ENCODE measurements around the gene RAX. TPM values are rescaled to one million over a fixed set of nuclear protein-coding genes. Genes with fewer than 3 reads are reported as not detected.
A peak's percentile ranks its signal among the peaks of the same experiment; 100 is the strongest.

The RAX gene
- total RNA-seq, 2 donors from 2014 or later = not detected

DNA sequence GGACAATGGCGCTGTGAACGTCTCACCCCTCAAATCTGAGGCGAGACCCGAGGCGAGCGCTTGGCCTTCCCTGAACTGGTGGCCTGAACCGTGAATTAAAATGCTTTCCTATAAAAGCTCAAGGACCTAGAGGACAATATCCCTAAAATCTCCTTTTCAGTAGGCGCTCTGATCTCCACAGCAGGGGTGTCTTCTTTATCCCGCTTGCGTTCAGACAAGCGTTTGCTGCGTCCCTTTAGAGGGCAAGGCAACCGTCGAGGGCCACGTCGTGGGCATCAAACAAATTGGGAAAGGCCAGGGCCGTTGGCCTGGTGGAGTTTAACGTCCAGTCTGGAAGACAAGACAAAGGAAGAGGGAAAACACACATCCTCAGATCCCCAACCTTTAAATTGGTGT is 1.3 kb upstream of the RAX start:
- H3K27me3 ChIP-seq (replicated peaks; ENCODE audit: insufficient read depth) = peaks cover 34% of the 10 kb centered on the region
- H3K27ac ChIP-seq = no peak overlapping the region
- H3K36me3 ChIP-seq = no peaks in the 10 kb centered on the region
- H3K9me3 ChIP-seq = no peaks in the 10 kb centered on the region
- DNase-seq (ENCODE audit: low spot score) = no peak
- TF ChIP-seq, protein P1, sequence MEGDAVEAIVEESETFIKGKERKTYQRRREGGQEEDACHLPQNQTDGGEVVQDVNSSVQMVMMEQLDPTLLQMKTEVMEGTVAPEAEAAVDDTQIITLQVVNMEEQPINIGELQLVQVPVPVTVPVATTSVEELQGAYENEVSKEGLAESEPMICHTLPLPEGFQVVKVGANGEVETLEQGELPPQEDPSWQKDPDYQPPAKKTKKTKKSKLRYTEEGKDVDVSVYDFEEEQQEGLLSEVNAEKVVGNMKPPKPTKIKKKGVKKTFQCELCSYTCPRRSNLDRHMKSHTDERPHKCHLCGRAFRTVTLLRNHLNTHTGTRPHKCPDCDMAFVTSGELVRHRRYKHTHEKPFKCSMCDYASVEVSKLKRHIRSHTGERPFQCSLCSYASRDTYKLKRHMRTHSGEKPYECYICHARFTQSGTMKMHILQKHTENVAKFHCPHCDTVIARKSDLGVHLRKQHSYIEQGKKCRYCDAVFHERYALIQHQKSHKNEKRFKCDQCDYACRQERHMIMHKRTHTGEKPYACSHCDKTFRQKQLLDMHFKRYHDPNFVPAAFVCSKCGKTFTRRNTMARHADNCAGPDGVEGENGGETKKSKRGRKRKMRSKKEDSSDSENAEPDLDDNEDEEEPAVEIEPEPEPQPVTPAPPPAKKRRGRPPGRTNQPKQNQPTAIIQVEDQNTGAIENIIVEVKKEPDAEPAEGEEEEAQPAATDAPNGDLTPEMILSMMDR (IDR thresholded peaks at IDR 0.05) = no peak
- H3K4me3 ChIP-seq = no peak overlapping the region
- no peak for ATAC-seq (ENCODE audit: insufficient number of reproducible peaks, low FRiP score, low read depth)
- H3K4me1 ChIP-seq (ENCODE audit: control insufficient read depth in 1 of 2, low read depth in 2 of 2) = peaks cover 6 to 22% of the 10 kb centered on the region in 2 donors

DNA sequence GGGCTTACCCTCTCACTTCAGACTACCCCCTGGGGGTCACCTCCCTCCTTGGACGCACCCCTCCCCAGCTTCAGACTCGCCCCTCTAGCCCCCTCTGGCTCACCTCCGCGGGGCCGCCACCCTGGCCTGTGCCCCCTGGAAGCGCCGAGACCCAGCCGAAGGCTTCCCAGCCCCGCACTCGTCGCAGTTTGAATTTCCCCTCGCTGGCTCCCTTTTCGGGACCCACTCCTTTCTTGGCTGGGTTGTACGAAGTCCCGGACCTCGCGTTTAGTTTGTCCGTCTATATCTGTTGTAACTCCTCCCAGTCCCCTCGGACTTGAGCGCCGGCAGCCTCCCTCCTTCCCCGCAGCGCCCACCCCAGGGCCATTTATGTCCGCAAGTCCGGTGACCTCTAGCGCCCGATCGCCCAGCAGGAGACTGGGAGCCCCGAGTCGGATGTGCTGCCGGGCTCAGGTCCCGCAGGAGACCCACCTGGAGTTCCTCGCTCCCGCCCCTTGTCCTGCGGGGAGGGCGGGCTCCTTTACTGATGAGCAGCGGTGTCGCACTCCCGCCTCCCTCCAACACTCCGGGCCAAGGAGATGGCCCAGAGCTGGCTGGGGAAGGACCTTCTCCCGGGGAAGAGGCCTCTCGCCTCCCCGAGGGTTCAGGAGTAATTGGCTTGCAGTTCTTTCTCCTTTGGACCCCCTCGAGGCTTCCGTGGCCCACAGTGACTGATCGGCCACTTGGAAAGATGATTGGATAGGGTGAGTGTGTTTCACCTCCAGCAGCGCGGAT is 692 bp upstream of the RAX start:
- peaks cover 34% of the 10 kb centered on the region for H3K27me3 ChIP-seq (replicated peaks; ENCODE audit: insufficient read depth)

DNA sequence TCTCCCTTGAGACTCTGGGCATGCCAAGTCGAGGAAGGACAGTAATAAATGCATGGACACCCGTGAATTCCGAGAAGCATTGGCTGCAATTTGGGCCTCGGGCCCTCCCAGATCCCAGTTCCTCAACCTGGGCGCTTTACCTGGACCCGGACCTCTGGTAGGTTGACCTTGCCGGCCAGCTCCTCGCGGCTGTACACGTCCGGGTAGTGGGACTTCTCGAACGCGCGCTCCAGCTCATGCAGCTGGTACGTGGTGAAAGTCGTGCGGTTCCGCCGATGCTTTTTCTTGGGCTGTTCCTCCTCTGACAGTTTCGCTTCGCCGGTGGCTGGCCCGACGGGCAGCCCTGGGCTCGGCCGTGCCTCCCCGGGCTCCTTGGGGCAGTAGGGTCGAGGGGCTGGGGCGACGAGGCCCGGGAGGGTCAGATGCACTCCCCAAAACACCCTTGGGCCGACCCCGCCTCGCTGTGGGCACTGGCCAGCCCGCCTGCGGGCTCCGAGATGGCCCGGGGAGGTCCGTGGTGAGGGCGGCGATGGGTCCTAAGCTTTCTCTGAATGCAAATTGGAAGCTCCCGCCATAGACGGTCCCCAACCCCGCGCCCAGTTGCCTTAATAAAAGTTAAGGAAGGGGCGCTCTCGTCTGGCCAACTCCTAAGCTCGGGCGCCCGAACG is 899 bp downstream of the RAX start:
- Histone ChIP-seq H3K27ac (no peak overlapping the region), H3K9me3 (no peaks in the 10 kb centered on the region), H3K4me3 (peak overlapping the region; percentile 64), H3K27me3 (replicated peaks; ENCODE audit: insufficient read depth) (peaks cover 38% of the 10 kb centered on the region), H3K4me1 (ENCODE audit: control insufficient read depth in 1 of 2, low read depth in 2 of 2) (peaks cover 10 to 36% of the 10 kb centered on the region in 2 donors), H3K36me3 (no peaks in the 10 kb centered on the region)
- TF ChIP-seq, protein P1 (IDR thresholded peaks at IDR 0.05) = no peak
- ATAC-seq (ENCODE audit: insufficient number of reproducible peaks, low FRiP score, low read depth) = no peak
- no peak for DNase-seq (ENCODE audit: low spot score)

More for the DNA sequence above, 692 bp upstream of the RAX start:
- Histone ChIP-seq H3K27ac (no peak overlapping the region), H3K4me1 (ENCODE audit: control insufficient read depth in 1 of 2, low read depth in 2 of 2) (peaks cover 7 to 23% of the 10 kb centered on the region in 2 donors), H3K4me3 (peak overlapping the region; percentile 64), H3K9me3 (no peaks in the 10 kb centered on the region), H3K36me3 (no peaks in the 10 kb centered on the region)
- no peak for ATAC-seq (ENCODE audit: insufficient number of reproducible peaks, low FRiP score, low read depth)
- no peak for DNase-seq (ENCODE audit: low spot score)
- TF ChIP-seq, protein P1 (IDR thresholded peaks at IDR 0.05) = no peak

DNA sequence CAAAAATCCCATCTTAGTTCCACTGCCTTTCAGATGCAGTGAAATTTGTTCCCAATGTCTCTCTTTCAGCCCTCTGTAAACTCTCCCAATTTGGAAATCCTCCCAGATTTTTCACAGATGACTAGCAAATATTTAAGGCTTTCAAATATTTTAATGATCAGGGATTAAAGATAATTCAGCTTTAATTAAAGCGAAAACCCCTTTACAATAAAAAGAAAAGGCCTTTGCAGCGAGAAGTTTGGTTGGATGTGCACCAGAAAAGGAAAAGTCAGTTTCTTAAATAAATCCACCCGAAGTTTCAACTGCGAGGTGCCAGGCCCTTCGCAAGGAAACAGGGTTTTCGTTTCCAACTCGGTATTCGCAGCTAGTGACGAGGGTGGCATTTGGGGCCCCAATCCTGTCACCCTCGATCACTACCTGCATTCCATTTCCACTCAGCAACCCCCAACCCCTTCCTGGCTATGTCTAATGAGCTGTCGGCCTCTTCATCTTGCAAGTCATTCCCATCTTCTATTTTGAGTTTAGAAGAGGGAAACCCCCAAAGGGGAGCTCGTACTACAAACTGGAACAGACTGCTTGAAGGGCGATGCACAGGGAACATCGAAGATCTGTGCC is 1.5 kb downstream of the RAX start:
- peaks cover 38% of the 10 kb centered on the region for H3K27me3 ChIP-seq (replicated peaks; ENCODE audit: insufficient read depth)
- H3K9me3 ChIP-seq = no peaks in the 10 kb centered on the region
- no peaks in the 10 kb centered on the region for H3K36me3 ChIP-seq
- peak overlapping the region; percentile 64 for H3K4me3 ChIP-seq
- DNase-seq (ENCODE audit: low spot score) (no peak), ATAC-seq (ENCODE audit: insufficient number of reproducible peaks, low FRiP score, low read depth) (no peak)
- H3K4me1 ChIP-seq (ENCODE audit: control insufficient read depth in 1 of 2, low read depth in 2 of 2) = peaks cover 10 to 36% of the 10 kb centered on the region in 2 donors
- H3K27ac ChIP-seq = no peak overlapping the region
- TF ChIP-seq, protein P1 (IDR thresholded peaks at IDR 0.05) = no peak

DNA sequence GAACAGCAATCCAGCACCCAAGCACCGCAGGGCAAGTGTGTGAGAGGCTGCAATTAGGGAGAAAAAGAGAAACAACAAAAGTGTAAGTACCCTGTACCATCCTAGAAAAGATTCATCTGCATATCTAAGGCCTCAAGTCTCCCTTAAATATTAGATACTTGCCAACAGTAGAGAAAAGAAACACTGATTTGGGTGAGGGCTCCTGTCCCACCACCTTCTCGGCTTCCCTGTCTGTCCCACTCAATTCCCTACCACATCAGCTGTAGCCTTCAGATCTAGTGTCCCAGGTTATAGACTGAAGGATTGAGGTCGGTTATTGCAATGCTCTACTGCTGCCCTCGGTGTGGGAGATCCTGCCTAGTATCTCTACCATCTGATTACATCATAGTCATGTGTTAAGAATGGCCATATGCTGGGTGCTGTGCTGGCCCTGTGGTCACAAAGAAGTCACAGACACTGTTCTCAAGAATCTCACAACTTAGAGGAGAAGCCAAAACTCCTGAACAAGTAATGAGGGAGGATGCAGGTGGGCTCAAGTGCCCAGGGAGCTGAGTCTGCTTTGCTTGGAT is 2.5 kb downstream of the RAX start:
- no peak for DNase-seq (ENCODE audit: low spot score)
- H3K4me3 ChIP-seq = no peak overlapping the region
- H3K9me3 ChIP-seq = no peaks in the 10 kb centered on the region
- no peaks in the 10 kb centered on the region for H3K36me3 ChIP-seq
- H3K27ac ChIP-seq = no peak overlapping the region
- TF ChIP-seq, protein P1 (IDR thresholded peaks at IDR 0.05) = no peak
- H3K27me3 ChIP-seq (replicated peaks; ENCODE audit: insufficient read depth) = peaks cover 44% of the 10 kb centered on the region
- peaks cover 10 to 36% of the 10 kb centered on the region in 2 donors for H3K4me1 ChIP-seq (ENCODE audit: control insufficient read depth in 1 of 2, low read depth in 2 of 2)
- ATAC-seq (ENCODE audit: insufficient number of reproducible peaks, low FRiP score, low read depth) = no peak

All from thoracic aorta (tissue), 2 donors.